PC-9 (cell line): ENCODE results near the gene POTEH.
"Not testable (repeated sequence)": the region's sequence is repeated elsewhere in the genome, so short reads cannot be mapped to it uniquely, and the experiment has no call there.

ENCODE experiments used
- CTCF ChIP-seq: fragments of 200-600 bp; sonication (generic); conservative IDR thresholded peaks from 2 replicates; pipeline ENCODE4 v1.6.1; 2017; ENCODE audit warnings: mixed run types, antibody characterized with exemption, mild to moderate bottlenecking, moderate library complexity
- EZH2 ChIP-seq: fragments of 200-600 bp; sonication (generic); IDR thresholded peaks from 2 replicates; pipeline ENCODE4 v1.8.0; 2017; ENCODE audit warnings: antibody characterized with exemption, low read depth

GRCh38 chr22:15747636-15748323, 58.0 kb downstream of the POTEH start:
- TF ChIP-seq CTCF, EZH2: not testable (repeated sequence)
